ENCODE data around the gene VGLL3.
"Not testable (repeated sequence)": the region's sequence is repeated elsewhere in the genome, so short reads cannot be mapped to it uniquely, and the experiment has no call there.

VGLL3 gene

GRCh38 chr3:86990734-86991481 lies at the start of gene VGLL3:
VGLL3 (minus strand) TSS chr3:86991149; CDS start chr3:86990743, 406 bp downstream.
- peak; percentile 63 for DNase-seq

GRCh38 chr3:87037652-87038051 lies 46.7 kb upstream of the VGLL3 start:
- no peak for DNase-seq

- no peak for DNase-seq
Measured at GRCh38 chr3:87036671-87037070, 45.7 kb upstream of the VGLL3 start.

GRCh38 chr3:87035339-87035738 lies 44.4 kb upstream of the VGLL3 start:
- no peak for DNase-seq

GRCh38 chr3:87033205-87033604 lies 42.3 kb upstream of the VGLL3 start:
- DNase-seq = no peak

- DNase-seq = no peak
Measured at GRCh38 chr3:87025661-87026645, 35.0 kb upstream of the VGLL3 start.

- not testable (repeated sequence) for DNase-seq
Measured at GRCh38 chr3:87017370-87017769, 26.4 kb upstream of the VGLL3 start.

GRCh38 chr3:87009271-87009670 lies 18.3 kb upstream of the VGLL3 start:
- DNase-seq = no peak

GRCh38 chr3:87006844-87007439 lies 16.0 kb upstream of the VGLL3 start:
- DNase-seq = no peak

- DNase-seq = no peak
Measured at GRCh38 chr3:87004883-87005282, 13.9 kb upstream of the VGLL3 start.

GRCh38 chr3:87002346-87002745 lies 11.4 kb upstream of the VGLL3 start:
- DNase-seq = no peak

- DNase-seq = no peak
Measured at GRCh38 chr3:87001473-87002098, 10.6 kb upstream of the VGLL3 start.

- no peak for DNase-seq
Measured at GRCh38 chr3:87000940-87001339, 10.0 kb upstream of the VGLL3 start.

GRCh38 chr3:86998569-86998968 lies 7.6 kb upstream of the VGLL3 start:
- no peak for DNase-seq

- no peak for DNase-seq
Measured at GRCh38 chr3:86996261-86996955, 5.5 kb upstream of the VGLL3 start.

GRCh38 chr3:86995537-86995936 lies 4.6 kb upstream of the VGLL3 start:
- no peak for DNase-seq

- DNase-seq = no peak
Measured at GRCh38 chr3:86993704-86994103, 2.8 kb upstream of the VGLL3 start.

GRCh38 chr3:86991840-86992435 lies 989 bp upstream of the VGLL3 start:
- DNase-seq = no peak

GRCh38 chr3:86991482-86991815 lies 500 bp upstream of the VGLL3 start:
- no peak for DNase-seq

- DNase-seq = no peak
Measured at GRCh38 chr3:86990012-86990733, 776 bp downstream of the VGLL3 start.

- no peak for DNase-seq
Measured at GRCh38 chr3:86989611-86990010, 1.3 kb downstream of the VGLL3 start.
